GM19025 (cell line): ENCODE data around the gene CREM.
"Not testable (repeated sequence)": the region's sequence is repeated elsewhere in the genome, so short reads cannot be mapped to it uniquely, and the experiment has no call there.

ENCODE experiments used
- ATAC-seq: cut with Tn5 transposase; IDR thresholded peaks from one replicate; pipeline ENCODE4 v1.9.1; 2021; ENCODE audit warnings: mild to moderate bottlenecking, low read depth, moderate library complexity; ENCODE audit not compliant: unreplicated experiment

The CREM gene

DNA sequence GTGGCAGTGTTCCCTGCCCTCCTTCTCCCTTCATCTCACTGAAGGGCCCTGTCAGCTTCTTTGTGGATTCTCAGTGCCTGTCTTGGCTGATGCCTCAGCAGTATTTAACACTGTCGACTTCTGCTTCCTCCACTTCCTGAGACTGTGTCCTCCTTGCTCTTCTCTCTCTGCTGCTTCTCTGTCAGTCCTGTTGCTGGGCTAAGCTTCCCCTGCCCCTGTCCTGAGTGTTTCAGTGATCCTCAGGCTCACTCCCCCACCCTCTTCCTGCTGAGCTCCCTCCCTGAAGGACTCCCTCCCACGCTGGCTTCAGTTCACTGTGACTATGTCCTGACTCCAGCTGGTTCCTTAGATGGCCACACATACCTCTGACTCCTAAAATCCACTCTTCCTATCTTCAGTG, 64.9 kb downstream of the CREM start:
- ATAC-seq = no peak

DNA sequence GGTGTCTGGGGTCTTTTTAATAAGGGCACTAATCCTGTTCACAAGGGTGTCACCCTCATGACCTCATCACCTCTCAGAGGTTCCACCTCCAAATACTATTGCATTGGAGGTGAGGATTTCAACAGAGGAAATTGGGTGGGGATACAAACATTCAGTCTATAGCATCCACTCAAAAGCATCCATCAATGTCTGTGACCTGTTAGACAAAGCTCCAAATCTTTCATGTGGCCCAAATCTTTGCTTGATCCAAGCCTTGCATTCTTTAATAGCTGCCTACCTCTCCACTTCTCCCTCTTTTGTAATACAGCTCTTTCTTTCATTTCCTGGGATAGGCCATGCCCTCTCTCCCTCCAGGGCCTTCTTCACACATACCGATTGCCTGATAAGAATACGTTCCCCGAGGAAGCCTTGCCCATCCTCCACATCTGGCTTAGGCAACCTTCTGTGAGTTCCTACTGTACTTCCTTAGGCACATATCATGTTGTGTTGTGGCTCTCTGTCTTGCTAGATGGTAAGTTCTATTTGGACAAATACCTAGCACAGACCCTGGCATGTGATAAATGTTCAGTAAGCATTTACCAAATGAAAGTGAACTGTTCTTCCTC, 66.1 kb downstream of the CREM start:
- no peak for ATAC-seq

DNA sequence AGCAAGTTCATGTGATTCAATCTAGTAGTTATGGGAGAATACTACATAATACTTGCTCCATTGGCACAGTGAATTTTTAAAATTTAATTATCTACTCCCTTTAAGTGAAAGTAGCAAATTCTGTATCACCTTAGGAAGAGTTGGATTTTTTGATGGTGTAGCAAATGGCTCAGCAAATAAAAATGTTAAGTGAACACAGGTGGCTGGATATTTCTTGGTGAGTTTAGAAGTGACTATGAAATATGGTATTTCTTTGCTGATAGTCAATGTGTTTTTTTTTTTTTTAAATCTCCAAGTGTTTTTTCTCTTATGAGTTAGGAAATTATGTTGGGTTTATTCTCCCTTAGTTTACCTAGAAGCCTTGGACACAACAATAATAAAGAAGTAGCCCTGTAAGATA, 67.8 kb downstream of the CREM start:
- no peak for ATAC-seq

DNA sequence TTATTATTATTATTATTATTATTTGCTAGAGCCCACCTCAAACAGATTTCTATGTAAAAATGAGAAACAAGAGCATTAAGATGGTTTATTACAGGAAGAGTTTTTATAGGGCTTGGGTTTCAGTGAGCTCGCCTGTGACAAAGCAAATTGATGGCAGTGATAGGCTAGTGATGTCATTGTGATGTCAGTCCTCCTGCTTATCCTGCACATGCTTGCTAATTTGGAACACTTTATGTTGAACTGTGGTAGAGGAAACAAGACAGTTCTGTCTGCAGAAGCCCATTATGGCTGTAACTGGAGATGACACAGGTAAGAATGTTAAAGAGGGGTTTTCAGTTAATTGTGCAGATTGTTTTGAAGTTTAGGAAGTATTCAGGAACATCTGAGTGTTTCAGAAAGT, 68.3 kb downstream of the CREM start:
- ATAC-seq = no peak

DNA sequence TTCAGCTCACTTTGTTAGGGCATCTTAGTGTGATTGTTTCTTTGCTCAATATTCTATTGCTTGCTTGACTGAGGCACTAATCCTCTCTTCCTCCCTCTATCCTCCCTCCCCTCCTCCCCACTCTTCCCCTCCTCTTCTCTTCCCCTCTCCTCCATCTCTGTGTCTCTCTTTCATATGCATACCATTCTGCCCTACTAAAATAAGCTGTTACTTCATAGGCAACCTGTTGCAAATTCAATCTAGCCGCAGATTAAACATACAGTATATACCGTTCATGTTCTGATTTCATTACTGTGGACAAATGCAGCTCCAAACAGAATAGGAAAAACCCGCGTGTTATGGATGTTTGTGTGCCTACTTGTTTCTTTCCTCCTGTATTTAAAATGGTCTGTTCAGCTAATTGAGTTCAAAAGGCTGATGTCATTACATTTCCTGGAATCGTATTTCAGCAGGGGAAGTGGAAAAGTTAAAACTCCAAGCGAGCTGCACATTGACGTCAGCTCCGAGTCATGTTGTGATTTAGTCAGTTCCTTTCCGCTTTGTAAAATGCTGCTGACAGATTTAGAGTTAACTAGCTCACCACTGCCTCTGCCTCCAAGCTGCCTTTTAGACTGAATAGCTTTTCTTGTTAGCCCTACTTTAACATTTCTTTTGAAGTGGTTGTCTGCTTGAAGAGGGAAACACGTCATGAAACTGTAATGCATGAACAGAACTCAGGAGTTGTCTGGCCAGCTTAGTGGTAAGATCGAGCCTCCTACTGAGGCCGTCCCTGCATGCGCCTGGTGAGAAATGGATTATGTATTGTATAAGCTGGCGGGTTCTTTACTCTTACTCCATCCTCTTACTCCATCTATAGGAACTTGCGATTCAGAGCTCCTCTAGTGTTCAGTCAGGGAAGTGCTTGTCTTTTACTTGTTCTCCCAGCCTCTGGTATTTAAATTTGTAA, 69.0 kb downstream of the CREM start:
- peak; percentile 95 for ATAC-seq

DNA sequence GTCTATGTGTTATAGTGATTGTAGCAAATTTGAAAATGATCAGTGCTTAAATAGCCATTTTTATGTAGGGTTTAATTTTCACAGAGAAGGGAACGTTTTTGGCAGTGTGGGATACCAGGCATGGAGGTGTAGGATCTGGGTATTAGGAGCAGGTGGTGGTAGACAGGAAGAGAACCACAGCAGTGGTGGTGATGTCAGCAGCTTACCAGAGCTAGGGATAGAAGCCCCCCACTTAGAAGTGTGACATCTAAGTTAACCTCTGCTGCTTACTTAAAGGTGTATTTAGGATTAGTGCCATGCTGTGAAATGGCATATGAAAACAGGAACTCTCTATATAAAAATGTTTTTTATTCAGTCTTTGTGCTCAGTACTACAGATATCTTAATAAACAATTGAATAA, 73.8 kb downstream of the CREM start:
- no peak for ATAC-seq

DNA sequence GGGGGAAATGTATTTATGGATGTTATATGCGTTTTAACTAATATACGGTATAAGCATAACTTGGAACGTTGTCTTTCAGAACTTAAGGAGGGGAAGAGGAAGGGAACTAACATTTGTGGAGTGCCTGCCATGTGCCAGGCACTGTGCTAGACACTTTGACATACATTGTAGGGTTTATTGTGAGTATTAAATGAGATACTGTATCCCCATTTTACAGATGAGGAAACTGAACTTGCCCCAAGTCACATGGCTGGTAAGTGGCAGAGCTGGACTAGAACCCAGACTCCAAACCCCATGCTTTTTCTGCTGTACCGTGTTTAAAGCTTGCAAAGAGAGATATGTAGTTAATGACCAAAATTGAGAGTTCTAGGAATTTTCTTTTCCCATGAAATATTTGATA, 74.6 kb downstream of the CREM start:
- ATAC-seq = no peak

DNA sequence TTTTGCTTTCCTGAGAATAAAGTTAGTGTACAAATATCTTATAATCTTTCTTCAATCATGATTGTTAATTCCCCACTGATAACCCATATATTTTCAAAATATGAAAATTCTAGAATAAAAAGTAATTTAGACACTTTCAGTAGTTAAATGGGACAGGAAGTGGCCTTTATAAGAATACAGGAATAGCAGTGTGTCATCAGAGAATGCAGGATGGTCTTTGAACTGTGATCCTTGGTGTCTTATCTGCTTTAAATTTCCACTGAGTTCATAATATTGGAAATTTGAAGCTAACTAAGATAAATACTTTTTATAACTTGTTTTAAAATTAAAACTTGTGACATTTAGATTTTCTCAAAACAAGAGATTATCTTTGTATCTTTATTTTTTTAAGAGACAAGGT, 75.4 kb downstream of the CREM start:
- ATAC-seq = no peak

DNA sequence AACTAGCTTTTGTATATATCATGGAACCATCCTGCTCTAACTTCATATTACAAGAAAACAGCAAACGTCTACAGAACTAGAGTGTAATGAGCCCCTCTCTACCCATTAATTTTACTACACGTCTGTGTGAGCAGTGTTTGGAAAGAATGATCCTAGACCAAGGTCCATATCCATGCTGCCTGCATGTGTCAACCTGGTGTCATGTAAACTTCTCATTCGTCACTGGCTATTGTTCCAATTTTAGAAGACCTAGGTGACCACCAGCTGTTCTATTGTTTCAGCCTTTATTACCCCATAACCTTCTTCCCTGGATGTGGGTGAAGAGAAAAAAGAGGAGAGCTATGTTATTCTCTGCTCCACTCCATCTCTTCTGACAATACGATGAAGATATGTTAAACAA, 77.1 kb downstream of the CREM start:
- no peak for ATAC-seq

DNA sequence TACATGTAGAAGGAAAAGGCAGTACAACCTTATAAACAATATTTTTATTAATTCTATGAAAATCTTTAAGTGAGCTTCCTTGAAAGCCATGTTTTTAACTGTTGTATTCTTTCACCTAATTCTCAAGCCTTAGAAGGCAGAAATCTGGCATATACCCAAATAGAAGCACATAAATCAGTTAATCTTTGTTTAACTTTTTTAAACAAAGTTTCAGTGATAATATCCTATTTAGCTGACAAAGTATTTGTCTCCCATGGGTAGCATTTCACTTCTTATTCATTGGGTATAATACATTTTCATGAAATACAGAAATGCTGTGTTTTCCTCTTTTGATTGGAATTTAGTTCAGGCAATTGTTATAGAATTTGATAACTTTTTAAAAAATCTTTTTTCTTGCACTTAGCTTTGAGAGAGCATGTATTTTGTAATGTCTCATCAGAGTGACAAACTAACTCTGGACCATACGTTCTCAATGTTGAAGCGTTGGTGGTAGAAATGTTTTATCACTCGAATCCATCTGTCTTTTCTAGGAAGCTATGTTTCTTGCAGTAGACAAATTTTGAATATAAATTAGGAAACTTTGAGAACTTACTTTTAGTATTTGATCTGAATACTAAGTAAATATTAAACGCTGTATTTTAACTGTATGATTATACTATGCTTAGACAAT, 78.1 kb downstream of the CREM start:
- no peak for ATAC-seq

DNA sequence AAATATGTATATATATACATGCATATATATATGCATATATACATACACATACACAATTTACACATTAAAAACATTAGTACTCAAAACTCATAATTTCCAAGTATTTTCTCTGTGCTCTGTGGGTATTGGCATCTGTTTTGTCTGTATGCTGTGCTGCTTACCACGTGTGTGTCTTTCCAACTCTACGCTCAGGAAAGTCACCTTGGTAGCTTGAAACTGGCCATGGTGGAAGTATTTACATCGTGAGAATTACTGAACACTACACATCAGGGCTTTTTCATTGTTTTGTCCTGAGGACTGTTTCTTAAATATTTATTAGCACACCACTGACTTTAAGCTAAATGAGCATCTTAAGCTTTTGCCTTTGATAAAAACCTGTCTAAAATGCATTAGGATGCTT, 79.6 kb downstream of the CREM start:
- no peak for ATAC-seq

DNA sequence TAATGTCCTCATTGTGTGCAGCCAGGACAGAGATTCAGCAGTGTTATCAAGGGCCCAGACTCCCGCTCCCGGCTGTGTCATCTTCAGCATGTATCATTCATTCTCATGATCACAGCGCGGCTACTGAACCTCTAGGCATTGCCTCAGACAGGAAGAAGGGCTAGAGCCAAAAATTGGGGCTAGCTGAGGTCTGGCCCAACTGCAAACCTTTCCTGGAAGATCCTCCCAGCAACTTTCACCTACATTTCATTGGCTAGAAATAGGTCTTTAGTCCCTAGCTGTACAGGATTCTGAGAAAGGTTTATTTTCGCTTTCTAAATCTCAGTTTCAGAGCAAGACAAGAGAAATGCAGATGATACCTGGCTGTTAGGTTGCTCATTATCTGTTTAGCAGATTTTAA, 81.9 kb downstream of the CREM start:
- peak; percentile 80 for ATAC-seq

DNA sequence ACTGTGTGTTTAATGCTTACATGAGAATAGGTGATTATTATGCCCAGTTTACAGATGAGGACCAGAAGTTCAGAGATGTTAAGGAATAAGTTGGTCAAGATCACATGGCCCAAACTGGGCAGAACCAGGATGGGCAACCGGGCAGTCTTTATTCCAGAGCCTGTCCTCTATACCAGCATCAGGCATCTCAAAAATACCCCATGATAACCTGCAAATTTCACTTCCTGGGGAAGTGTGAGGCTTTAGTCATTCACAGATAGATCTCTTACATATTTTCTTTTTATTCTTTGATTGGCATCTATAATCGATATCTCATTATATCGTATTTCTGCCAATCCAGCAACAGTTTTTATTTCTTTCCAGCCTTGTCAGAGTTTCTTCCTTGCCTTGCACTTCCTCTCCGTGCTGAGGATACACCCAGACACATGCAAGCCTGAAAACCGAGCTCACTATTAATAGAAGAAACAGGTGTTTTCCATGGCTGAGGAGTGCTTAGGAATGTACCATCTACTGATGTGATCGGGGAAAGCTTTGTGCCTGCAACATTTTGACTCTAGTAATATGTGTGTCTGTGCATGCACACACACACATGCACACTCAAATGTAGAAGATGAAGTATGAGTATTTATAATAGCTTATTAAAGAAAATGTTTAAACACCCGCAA, 82.4 kb downstream of the CREM start:
- ATAC-seq = peak; percentile 30

DNA sequence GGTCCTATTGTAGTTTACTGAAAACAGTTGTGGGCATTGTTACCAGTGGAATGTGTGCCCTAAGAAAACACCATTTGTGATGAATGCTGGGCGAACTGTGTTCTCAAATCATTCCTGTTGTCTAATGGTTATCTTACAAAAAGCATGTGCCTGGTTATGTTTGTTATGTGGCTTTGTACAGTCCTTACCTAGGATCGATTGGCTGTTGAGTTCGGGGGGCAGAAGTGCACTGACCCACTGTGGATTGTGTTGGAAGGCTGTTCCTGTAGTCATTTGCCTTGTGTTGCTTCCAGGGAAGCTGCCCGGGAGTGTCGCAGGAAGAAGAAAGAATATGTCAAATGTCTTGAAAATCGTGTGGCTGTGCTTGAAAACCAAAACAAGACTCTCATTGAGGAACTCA, 84.3 kb downstream of the CREM start:
- no peak for ATAC-seq

DNA sequence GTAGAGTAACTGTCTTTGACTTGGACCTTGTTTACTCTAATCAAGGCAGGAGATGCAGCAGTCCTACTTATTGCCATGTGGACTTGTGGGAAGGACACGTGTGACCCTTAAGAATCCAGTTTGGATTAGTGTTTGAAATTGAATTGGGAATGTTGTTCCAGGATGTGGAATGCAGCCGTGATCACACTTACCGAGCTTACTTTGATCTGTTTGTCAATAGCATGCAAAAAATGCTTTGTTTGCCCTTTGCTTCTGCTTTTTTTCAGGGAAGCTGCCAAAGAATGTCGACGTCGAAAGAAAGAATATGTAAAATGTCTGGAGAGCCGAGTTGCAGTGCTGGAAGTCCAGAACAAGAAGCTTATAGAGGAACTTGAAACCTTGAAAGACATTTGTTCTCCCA, 84.7 kb downstream of the CREM start:
- ATAC-seq = no peak

DNA sequence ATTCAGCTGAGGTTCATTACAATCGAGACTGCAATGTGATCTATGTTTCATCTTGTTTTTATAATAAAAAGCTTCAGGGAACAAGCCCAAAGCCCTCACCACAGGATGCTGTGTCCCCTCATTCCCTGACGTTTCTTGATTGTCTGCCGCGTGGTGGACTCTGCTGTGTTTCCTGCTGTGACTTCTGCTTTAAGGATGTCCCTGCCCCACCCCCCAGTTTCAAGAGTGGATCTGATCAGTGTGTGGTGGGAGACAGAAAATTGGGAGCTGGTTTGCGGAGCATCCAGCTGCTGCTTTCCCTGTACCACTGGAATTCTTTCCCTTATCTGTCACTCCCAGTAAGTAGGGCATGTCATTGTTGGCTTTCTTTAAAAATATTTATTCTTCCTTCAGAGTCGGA, 86.2 kb downstream of the CREM start:
- no peak for ATAC-seq

DNA sequence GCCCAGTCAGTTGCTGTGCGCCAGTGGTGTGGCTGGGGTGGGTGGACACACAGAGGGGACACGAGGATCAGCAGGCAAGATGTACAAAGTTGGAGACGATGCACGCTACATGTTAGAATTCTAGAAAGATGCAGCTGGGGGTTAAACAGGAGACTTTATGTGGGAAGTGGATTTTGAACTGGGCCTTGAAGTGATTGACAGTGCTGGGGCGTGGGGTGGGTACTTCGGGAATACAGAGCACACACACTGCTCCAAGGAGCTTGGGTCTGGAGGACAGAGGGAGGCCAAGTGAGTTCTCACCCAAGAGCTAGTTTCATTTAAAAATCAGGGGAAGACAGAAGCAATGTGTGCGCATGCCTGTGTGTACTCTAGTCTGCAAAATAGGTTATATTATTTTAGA, 87.1 kb downstream of the CREM start:
- no peak for ATAC-seq

DNA sequence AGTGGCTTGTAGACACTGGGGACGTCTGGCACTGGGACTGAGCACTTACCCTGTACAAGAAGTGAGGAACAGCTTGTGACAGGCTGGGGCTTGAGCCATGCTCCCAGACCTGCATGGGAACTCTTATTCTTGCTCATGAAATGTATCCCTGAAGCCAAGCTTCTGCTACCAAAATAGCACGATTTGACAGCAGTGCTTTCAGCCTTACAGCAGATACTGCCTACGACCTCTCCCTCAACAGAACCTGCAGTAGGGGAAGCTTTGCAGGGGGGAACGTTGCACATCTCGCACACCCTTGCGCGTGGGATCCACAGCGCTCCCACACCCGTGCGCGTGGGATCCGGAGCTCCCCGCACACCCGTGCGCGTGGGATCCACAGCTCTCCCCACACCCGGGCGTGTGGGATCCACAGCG, 88.0 kb downstream of the CREM start:
- ATAC-seq = no peak

DNA sequence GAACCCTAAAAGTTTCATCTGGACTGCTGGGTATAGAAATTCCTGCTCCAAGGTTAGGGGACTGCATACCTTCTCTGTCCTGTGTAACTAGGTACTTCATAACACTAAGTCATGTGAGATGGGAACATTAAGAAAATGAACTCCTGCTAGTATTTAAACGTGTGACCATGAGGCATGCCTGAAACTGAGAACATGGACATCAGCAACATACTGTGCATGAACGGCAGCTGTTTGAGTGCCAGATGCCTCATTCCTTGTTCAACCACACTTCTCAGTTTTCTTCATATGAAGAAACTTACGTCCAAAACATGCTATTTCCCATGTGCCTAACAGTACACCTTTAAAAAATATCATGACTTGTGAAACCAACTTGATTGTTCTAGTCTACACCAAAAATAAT, 88.5 kb downstream of the CREM start:
- ATAC-seq = no peak

DNA sequence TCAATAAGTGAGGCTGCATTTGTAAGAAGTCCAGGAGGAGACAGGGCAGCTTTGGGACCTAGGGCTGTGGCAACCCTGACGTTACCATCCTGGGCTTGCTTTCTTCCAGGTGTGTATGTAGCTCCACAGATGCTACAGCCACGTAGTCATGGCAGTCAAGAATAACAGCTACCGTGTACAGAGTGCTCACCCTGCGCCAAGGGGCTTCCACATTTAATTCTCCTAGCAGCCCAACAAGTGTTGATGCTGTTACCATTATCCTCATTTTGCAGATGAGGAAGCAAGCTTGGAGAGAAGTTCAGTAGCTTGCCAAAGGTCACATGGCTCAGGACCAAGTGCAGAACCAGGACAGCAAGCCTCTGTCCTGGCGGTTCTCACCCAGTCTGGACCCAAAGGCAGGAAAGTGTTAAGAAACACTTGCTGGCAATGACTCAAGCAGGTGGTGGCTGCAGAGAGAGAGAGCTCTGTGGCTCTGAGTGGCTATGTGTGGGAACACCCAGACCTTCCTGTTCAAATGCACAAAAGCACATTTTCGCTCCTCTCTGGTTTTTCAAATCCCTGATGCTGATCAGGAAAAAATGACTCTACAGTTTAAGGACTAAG, 89.8 kb downstream of the CREM start:
- ATAC-seq = no peak

DNA sequence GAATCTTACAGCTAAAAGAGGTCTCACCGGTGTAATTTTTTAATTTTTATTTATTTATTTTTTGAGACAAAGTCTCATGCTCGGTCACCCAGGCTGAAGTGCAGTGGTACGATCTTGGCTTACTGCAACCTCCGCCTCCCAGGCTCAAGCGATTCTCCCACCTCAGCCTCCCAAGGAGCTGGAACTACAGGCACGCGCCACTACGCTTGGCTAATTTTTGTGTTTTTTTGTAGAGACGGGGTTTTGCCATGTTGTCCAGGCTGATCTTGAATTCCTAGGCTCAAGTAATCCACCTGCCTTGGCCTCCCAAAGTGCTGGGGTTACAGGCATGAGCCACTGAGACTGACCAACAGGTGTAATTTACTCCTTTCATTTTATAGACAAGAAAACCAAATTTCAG, 90.3 kb downstream of the CREM start:
- ATAC-seq = not testable (repeated sequence)
